GM19324 (cell line): Measurements from ENCODE around the gene ASIC2.

ENCODE experiments used
- ATAC-seq: cut with Tn5 transposase; IDR thresholded peaks from one replicate; pipeline ENCODE4 v1.9.1; 2021; ENCODE audit warnings: mild to moderate bottlenecking, moderate library complexity; ENCODE audit not compliant: unreplicated experiment, low FRiP score

ASIC2 gene

GRCh38 chr17:33167736-33168135 is 125.4 kb downstream of the ASIC2 start:
- ATAC-seq: no peak

- ATAC-seq: no peak
These were observed 126.6 kb downstream of the ASIC2 start for GRCh38 chr17:33166472-33166871.

- ATAC-seq: no peak
These were observed 128.8 kb downstream of the ASIC2 start for GRCh38 chr17:33164169-33164881.

- no peak for ATAC-seq
These were observed 129.4 kb downstream of the ASIC2 start for GRCh38 chr17:33163533-33164168.

DNA sequence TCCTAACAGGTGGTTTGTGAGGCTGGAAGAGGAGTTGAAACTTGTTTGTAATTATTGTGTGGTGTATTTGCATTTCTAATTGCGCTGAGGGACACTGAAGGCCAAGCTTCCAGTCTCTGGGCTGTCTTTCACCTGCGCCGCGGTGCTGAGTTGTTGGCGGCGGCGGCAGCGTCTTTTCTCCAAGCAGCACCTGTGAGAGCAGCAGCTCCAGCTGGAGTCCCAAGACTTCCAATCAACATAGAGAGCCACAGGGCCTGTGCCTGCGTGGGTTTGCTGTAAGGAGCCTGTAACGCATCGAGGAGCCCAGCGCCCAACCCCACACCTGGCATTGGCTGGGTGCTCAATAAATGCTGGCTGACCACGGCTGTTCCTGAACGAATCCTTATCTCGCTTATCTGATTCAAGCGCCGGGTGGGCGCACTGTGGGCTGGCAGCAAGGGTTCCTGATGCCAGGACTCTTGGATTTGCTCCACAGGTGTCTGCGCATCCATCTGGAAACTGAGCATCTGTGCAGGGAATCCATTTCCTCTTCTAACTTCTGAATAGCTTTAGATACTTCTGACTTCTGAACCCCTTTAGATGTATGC is 138.1 kb downstream of the ASIC2 start:
- ATAC-seq: no peak

DNA sequence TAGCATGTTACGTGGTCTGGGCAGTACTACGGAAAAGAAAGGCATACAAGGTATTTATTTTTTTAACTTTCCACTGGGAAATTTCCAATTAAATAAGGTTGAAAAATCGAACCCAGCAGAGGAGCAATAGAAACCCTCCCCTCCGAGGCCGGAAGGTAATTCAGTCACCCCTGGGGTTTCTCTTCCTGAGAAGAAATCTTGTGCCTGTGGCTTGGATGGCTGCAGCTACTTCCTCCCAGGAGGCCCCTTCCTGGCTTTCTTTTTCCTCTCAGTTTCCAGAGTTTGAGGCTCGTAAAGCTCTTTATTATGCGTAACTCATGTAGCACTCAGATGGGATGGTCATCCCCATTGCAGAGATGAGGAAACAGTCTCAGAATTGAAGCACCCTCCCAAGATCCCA is 140.3 kb downstream of the ASIC2 start:
- no peak for ATAC-seq

DNA sequence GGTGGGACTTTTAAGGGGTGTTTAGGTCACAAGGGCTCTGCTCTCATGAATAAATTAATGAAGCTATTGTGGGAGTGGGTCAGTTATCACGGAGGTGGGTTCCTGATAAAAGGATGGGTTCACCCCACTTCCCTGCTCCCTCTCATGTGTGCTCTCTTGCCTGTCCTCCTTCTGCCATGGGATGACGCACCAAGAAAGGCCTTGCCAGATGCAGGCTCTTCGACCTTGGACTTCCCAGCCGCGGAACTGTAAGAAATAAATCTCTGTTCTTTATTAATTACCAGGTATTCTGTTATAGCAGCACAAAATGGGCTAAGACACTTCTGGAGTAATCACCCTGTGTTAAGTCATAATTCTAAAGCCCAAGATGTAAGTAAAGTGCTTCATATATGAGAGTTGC is 141.5 kb downstream of the ASIC2 start:
- ATAC-seq: no peak

GRCh38 chr17:33145941-33146340 is 147.2 kb downstream of the ASIC2 start:
- no peak for ATAC-seq

DNA sequence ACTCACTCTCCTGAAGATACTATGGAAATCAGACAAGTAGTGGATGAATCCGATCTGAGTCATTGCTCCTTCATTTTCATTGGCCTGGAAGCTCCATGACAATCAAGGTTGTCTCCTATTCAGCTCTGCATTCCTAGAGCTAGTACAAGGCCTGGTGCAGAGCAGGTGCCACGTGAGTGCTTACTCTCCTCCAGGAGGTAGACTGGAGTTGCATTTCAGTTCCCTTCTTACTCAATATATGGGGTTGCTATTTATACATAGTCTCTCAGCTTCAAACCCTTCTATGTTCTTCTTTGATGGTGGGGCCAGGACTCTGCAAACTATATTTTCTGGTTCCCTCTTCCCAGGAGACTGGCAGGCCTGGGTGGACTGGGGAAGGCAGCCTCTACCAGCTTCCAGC is 148.3 kb downstream of the ASIC2 start:
- ATAC-seq: no peak

DNA sequence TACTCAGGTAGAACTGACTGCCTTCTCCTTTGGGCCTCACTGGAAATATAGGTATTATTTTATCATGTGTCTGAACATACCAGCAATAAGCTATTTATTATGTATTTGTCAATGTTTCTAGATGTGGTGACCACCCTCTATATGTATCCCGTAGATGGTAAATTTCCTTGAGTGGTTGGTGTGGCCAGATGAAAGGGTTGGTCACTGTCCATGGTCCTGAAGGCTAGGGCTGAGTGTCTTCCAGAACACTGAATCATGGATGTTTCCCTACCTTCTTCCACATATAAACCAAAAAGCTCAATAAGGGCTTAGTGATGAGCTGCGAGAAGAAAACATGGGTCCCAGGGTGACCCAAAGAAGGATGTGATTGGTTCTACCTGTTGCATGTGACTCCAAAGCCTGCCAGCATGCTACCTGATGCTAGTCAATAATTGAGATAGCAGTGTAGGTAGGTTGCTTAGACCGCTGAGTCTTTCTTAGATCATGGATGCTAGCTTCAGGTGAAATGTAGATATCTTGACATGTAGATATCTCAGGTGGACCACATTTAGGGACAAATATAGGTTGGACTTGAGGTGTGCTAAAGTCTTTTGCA is 150.3 kb downstream of the ASIC2 start:
- ATAC-seq: no peak

GRCh38 chr17:33140413-33141099 is 152.5 kb downstream of the ASIC2 start:
- no peak for ATAC-seq

GRCh38 chr17:33138627-33139026 is 154.5 kb downstream of the ASIC2 start:
- ATAC-seq: no peak

DNA sequence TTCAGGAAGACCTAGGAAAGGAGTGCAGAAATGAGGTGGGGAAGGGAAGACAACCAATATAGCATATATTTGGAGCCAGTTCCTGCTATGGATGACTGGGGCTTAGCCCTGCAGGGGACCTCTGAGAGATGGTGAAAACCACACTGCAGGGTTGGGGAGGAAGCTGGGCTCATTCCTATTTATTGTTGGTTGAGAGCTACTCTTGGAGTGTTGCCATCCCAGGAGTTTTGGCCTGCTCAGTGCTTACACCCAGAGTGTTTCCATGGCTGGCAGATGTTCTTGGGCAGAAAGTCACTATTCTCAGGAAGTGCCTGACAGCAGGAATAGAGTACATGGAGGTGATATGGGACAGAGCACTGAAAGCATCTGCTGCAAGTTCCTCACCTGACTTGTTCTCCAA is 155.7 kb downstream of the ASIC2 start:
- ATAC-seq: no peak

- ATAC-seq: no peak
These were observed 157.4 kb downstream of the ASIC2 start for GRCh38 chr17:33135691-33136090.

GRCh38 chr17:33131620-33132019 is 161.5 kb downstream of the ASIC2 start:
- ATAC-seq: no peak

- ATAC-seq: no peak
These were observed 165.4 kb downstream of the ASIC2 start for GRCh38 chr17:33127706-33128105.

- no peak for ATAC-seq
These were observed 167.0 kb downstream of the ASIC2 start for GRCh38 chr17:33126086-33126485.

DNA sequence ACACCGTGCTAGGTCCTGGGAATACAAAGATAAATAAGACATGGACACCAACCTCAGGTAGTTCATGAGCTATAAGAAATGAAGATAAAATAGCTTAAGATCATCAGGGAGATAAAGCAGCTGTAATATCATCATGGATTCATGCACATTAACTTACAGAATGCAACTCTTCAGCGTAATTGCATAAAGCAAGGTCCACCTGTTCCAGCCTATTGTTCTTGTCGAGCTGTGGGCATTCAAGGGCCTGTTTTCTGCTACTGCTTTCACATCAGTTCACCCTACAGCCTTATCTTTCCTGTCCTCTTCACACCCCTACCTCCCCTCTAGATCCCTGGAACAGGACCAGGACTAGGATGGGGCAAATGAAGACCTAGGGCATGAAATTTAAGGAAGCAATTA is 167.5 kb downstream of the ASIC2 start:
- ATAC-seq: no peak

- ATAC-seq: no peak
These were observed 168.1 kb downstream of the ASIC2 start for GRCh38 chr17:33124871-33125551.

DNA sequence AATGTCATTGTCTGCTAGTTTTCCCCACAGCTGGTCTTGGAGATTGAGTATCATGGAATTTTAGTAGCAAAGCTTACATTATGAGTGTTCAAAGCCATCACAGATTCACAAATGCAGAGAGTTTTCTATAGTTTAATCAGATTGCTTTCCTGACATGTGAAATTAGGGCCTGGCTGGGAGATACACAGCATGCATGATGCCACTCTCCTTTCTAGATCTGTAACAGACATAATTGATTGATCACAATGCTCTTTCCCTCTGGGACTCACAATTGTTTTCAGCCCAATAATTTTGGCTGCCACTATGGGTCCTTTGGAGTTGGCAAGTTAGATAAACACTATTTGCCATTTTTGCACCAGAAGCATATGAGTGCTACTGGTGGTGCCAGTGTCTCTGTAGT is 168.9 kb downstream of the ASIC2 start:
- no peak for ATAC-seq
